Measurements from ENCODE around the gene SPOUT1. TPM values are rescaled to one million over a fixed set of nuclear protein-coding genes. Genes with fewer than 3 reads are reported as not detected.
"Not testable (repeated sequence)": the region's sequence is repeated elsewhere in the genome, so short reads cannot be mapped to it uniquely, and the experiment has no call there.

Gene SPOUT1
- polyA plus RNA-seq, 2 of the 4 experiments (the other 2 are of a cell fraction) = 24.3 to 28.5 TPM

DNA sequence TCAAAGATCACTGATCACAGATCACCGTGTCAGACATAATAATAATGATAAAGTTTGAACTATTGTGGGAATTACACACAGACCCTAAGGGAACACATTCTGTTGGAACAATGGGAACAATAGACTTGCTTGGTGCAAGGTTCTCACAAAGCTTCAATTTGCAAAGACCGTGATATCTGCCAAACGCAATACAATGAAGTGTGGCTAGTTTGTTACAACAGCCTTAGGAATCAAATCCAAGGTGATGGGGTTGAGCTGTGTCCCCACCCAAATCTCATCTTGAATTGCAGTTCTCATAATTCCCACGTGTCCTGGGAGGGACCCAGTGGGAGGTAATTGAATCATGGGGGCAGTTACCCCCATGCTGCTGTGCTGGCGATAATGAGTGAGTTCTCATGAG is 31.3 kb upstream of the SPOUT1 start:
- Histone ChIP-seq H3K27ac (no peak overlapping the region), H3K4me1 (peaks cover 5% of the 10 kb centered on the region; the same call in 1 of the 3 replicates), H3K9me3 (no peaks in the 10 kb centered on the region), H3K4me3 (no peak overlapping the region), H3K4me2 (no peak overlapping the region)
- FAIRE-seq = no peak
- ChIA-PET POLR2A (no interaction called here), CTCF (interaction anchor here (0.9 to 12.0 kb wide), 8 partner anchors 9 to 128 kb away, joined by 3 to 244 read pairs (median 7); partner anchors contain the start of genes KYAT1, LRRC8A and PHYHD1)
- TF ChIP-seq NFE2L2 (conservative IDR thresholded peaks at IDR 0.05; ENCODE audit: low read length) (no peak), HOXB13 (CRISPR knock-in tag; IDR thresholded peaks at IDR 0.05; ENCODE audit: low read depth) (no peak), BHLHE40 (IDR thresholded peaks at IDR 0.05; ENCODE audit: low read depth, low read length) (no peak), ZSCAN20 (CRISPR knock-in tag; IDR thresholded peaks at IDR 0.05) (no peak), RFX5 (IDR thresholded peaks at IDR 0.05) (no peak), RNF2 (IDR thresholded peaks at IDR 0.05; ENCODE audit: borderline replicate concordance, low read depth) (no peak), NPAS2 (CRISPR knock-in tag; IDR thresholded peaks at IDR 0.05; ENCODE audit: borderline replicate concordance) (no peak), TP53 (CRISPR knock-in tag; IDR thresholded peaks at IDR 0.05) (no peak), EHF (CRISPR knock-in tag; IDR thresholded peaks at IDR 0.05) (no peak), JUN (IDR thresholded peaks at IDR 0.05) (no peak)
- TF ChIP-seq, protein P1, sequence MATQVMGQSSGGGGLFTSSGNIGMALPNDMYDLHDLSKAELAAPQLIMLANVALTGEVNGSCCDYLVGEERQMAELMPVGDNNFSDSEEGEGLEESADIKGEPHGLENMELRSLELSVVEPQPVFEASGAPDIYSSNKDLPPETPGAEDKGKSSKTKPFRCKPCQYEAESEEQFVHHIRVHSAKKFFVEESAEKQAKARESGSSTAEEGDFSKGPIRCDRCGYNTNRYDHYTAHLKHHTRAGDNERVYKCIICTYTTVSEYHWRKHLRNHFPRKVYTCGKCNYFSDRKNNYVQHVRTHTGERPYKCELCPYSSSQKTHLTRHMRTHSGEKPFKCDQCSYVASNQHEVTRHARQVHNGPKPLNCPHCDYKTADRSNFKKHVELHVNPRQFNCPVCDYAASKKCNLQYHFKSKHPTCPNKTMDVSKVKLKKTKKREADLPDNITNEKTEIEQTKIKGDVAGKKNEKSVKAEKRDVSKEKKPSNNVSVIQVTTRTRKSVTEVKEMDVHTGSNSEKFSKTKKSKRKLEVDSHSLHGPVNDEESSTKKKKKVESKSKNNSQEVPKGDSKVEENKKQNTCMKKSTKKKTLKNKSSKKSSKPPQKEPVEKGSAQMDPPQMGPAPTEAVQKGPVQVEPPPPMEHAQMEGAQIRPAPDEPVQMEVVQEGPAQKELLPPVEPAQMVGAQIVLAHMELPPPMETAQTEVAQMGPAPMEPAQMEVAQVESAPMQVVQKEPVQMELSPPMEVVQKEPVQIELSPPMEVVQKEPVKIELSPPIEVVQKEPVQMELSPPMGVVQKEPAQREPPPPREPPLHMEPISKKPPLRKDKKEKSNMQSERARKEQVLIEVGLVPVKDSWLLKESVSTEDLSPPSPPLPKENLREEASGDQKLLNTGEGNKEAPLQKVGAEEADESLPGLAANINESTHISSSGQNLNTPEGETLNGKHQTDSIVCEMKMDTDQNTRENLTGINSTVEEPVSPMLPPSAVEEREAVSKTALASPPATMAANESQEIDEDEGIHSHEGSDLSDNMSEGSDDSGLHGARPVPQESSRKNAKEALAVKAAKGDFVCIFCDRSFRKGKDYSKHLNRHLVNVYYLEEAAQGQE (IDR thresholded peaks at IDR 0.05) = no peak
- TF ChIP-seq, protein P2, sequence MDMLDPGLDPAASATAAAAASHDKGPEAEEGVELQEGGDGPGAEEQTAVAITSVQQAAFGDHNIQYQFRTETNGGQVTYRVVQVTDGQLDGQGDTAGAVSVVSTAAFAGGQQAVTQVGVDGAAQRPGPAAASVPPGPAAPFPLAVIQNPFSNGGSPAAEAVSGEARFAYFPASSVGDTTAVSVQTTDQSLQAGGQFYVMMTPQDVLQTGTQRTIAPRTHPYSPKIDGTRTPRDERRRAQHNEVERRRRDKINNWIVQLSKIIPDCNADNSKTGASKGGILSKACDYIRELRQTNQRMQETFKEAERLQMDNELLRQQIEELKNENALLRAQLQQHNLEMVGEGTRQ (IDR thresholded peaks at IDR 0.05) = no peak
- 86% methylated on average over 5 of the region's 5 CpGs for WGBS (ENCODE audit: missing lambda C conversion rate)
- ATAC-seq = no peak
- no peak for DNase-seq (ENCODE audit: low read depth in 1 of 2, low spot score in 1 of 2)

DNA sequence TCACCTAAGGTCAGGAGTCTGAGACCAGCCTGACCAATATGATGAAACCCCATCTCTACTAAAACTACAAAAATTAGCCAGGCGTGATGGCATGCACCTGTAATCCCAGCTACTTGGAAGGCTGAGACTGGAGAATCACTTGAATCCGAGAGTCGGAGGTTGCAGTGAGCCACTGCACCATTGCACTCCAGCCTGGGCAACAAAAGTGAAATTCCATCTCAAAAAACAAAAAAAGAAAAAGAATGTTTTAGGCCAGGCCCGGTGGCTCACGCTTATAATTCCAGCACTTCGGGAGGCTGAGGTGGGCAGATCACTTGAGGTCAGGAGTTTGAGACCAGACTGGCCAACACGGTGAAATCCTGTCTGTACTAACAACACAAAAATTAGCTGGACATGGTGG is 28.9 kb upstream of the SPOUT1 start:
- H3K4me3 ChIP-seq; H3K4me1 ChIP-seq; H3K4me2 ChIP-seq; ATAC-seq; POLR2A ChIA-PET; H3K9me3 ChIP-seq; FAIRE-seq; DNase-seq (ENCODE audit: low read depth in 1 of 2, low spot score in 1 of 2); H3K27ac ChIP-seq: not testable (repeated sequence)
- CTCF ChIA-PET = interaction anchor here (1.0 to 12.0 kb wide), 4 partner anchors 18 to 125 kb away, joined by 3 to 244 read pairs (median 65); partner anchors contain the start of genes KYAT1, LRRC8A and PHYHD1
- 94% methylated on average over 7 of the region's 7 CpGs for WGBS (ENCODE audit: missing lambda C conversion rate)

DNA sequence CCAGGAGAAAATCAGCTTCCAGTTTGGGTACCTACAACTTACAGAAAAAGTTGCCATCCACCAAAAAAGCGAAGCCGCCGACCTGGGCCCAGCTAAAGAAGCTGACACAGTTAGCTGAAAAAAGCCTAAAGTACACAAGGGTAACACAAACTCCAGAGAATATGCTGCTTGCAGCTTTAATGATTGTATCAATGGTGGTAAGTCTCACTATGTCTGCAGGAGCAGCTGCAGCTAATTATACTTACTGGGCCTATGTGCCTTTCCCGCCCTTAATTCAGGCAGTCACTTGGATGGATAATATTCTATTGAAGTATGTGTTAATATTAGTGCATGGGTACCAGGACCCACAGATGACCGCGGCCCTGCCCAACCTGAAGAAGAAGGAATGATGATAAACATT is 24.9 kb upstream of the SPOUT1 start:
- DNase-seq (ENCODE audit: low read depth in 1 of 2, low spot score in 1 of 2); FAIRE-seq; H3K4me2 ChIP-seq; H3K4me1 ChIP-seq; ATAC-seq; H3K27ac ChIP-seq; H3K4me3 ChIP-seq; POLR2A ChIA-PET: not testable (repeated sequence)
- H3K9me3 ChIP-seq = peaks cover 20% of the 10 kb centered on the region
- CTCF ChIA-PET = interaction anchor here (1.3 to 6.6 kb wide), 3 partner anchors 9 to 152 kb away, joined by 3 to 50 read pairs (median 4); no protein-coding TSS in a partner anchor
- 92% methylated on average over 6 of the region's 6 CpGs for WGBS (ENCODE audit: missing lambda C conversion rate)

DNA sequence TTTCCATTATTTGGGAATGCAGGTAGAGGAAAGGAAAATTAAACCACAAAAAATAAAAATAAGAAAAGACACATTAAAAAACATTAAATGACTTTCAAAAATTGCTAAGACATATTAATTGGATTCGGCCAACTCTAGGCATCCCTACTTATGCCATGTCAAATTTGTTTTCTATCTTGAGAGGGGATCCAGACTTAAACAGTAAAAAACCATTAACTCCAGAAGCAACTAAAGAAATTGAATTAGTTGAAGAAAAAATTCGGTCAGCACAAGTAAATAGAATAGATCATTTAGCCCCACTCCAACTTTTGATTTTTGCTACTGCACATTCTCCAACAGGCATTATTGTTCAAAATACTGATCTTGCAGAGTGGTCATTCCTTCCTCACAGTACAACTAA is 23.1 kb upstream of the SPOUT1 start:
- H3K4me1 ChIP-seq; H3K4me3 ChIP-seq; DNase-seq (ENCODE audit: low read depth in 1 of 2, low spot score in 1 of 2); ATAC-seq; H3K27ac ChIP-seq; FAIRE-seq; POLR2A ChIA-PET; H3K4me2 ChIP-seq: not testable (repeated sequence)
- CTCF ChIA-PET = interaction anchor here (0.6 to 6.6 kb wide), 23 partner anchors 9 to 161 kb away, joined by 3 to 50 read pairs (median 4); no protein-coding TSS in a partner anchor
- peaks cover 32% of the 10 kb centered on the region for H3K9me3 ChIP-seq
- WGBS (ENCODE audit: missing lambda C conversion rate) = 79% methylated on average over 2 of the region's 2 CpGs
